DOHH2 (cell line): ENCODE results near the gene PCLO.

ENCODE experiments used
- CTCF ChIP-seq: fragments of 200-600 bp; sonication (generic); IDR thresholded peaks from one replicate; pipeline ENCODE4 v1.5.1; 2014; ENCODE audit warnings: antibody characterized with exemption, mild to moderate bottlenecking, low read depth, low read length; ENCODE audit not compliant: poor library complexity, severe bottlenecking
- EZH2phosphoT487 ChIP-seq: fragments of 200-600 bp; sonication (generic); IDR thresholded peaks from 2 replicates; pipeline ENCODE4 v1.6.1; 2017; ENCODE audit warnings: borderline replicate concordance, mild to moderate bottlenecking, antibody characterized with exemption, low read length, moderate library complexity, mixed read lengths

- TF ChIP-seq CTCF (no peak), EZH2phosphoT487 (no peak)
Measured at GRCh38 chr7:82897500-82897899, 265.2 kb downstream of the PCLO start.
